ENCODE results near the gene AHNAK. TPM values are rescaled to one million over a fixed set of nuclear protein-coding genes. Genes with fewer than 3 reads are reported as not detected.

Gene AHNAK
- total and polyA plus RNA-seq, 2 of the 8 experiments (the other 6 are each of a cell fraction or from before 2014, with no cell fraction given) = 2.0 to 5.8 TPM

GRCh38 chr11:62394825-62395538 lies 151.6 kb downstream of the AHNAK start:
- H3K18ac ChIP-seq (ENCODE audit: extremely low read depth, low read length) = peak overlapping the region; percentile 83; the same call in 1 of the 2 replicates
- H2AK5ac ChIP-seq (ENCODE audit: low read depth, low read length) = peak overlapping the region; percentile 66; the same call in 1 of the 2 replicates
- no peaks in the 10 kb centered on the region for H4K20me1 ChIP-seq (replicated peaks in 1 of 2; ENCODE audit: control insufficient read depth in 1 of 2, insufficient read depth in 2 of 2, low read length in 2 of 2)
- H3K79me2 ChIP-seq (ENCODE audit: control insufficient read depth in 1 of 2, insufficient read depth in 2 of 2, low read length in 2 of 2) = no peaks in the 10 kb centered on the region
- peak overlapping the region; percentile 71; the same call in 1 of the 2 replicates for H2AFZ ChIP-seq (ENCODE audit: low read length)
- H3K56ac ChIP-seq (replicated peaks; ENCODE audit: insufficient read length, low read depth, low read length) = no peak overlapping the region
- no peak overlapping the region for H3K23ac ChIP-seq (ENCODE audit: insufficient read length)
- H4K8ac ChIP-seq (ENCODE audit: extremely low read depth, insufficient read depth, low read length) = no peak overlapping the region; the same call in 1 of the 2 replicates
- H4K5ac ChIP-seq (ENCODE audit: insufficient read length, low read depth, low read length) = no peak overlapping the region
- H3K36me3 ChIP-seq (ENCODE audit: control insufficient read depth in 2 of 4, insufficient read depth in 4 of 4, low read length in 3 of 4) = no peaks in the 10 kb centered on the region
- 21% methylated on average over 14 of the region's 14 CpGs; no CpG with 5 or more reads in 1 of the 2 experiments for WGBS, 2 experiments (ENCODE audit: extremely low coverage in 1 of 2, insufficient coverage in 1 of 2, insufficient read length in 1 of 2, insufficient replicate concordance in 2 of 2, low coverage in 1 of 2, low lambda C conversion rate in 2 of 2, missing lambda C conversion rate in 1 of 2)
- H2BK120ac ChIP-seq (replicated peaks; ENCODE audit: low read depth, low read length) = no peak overlapping the region
- FAIRE-seq = peak; percentile 81
- no peaks in the 10 kb centered on the region for H3K27me3 ChIP-seq (replicated peaks in 1 of 4; ENCODE audit: control insufficient read depth in 3 of 4, extremely low read depth in 1 of 4, insufficient read depth in 3 of 4, low read length in 3 of 4)
- CTCF ChIA-PET (ENCODE audit: partially characterized antibody) = interaction anchor here (0.7 to 8.6 kb wide), 51 partner anchors 9 to 375 kb away, joined by 3 to 113 read pairs (median 4); partner anchors contain the start of genes AHNAK, EEF1G, SCGB1A1 and TUT1
- peaks cover 3 to 13% (median 4%) of the 10 kb centered on the region in 4 experiments; a peak in 5 of 7 replicates for H3K4me1 ChIP-seq (replicated peaks in 1 of 4; ENCODE audit: control insufficient read depth in 3 of 4, insufficient read depth in 4 of 4, low read length in 3 of 4)
- no peak overlapping the region for H2BK20ac ChIP-seq (ENCODE audit: low read length)
- H2BK5ac ChIP-seq (ENCODE audit: low read depth, low read length) = peak overlapping the region; percentile 18; the same call in 1 of the 2 replicates
- H3K23me2 ChIP-seq (ENCODE audit: low read depth, low read length) = no peaks in the 10 kb centered on the region
- no peak overlapping the region; a peak in 1 of 7 replicates for H3K9ac ChIP-seq (replicated peaks in 1 of 4; ENCODE audit: extremely low read depth in 1 of 4, low read depth in 3 of 4, low read length in 3 of 4)
- DNase-seq (ENCODE audit: low read depth in 1 of 2, low spot score in 2 of 2) = peak in 1 of 2 experiments; percentile 82
- no peaks in the 10 kb centered on the region for H3K79me1 ChIP-seq (ENCODE audit: low read depth, low read length)
- H3K27ac ChIP-seq (ENCODE audit: low read depth, low read length) = no peak overlapping the region
- peak overlapping the region; percentile 44 for H4K91ac ChIP-seq (replicated peaks; ENCODE audit: insufficient read length, low read length)
- H3K4me3 ChIP-seq (ENCODE audit: extremely low read depth in 1 of 4, insufficient read depth in 2 of 4, low read depth in 3 of 4, low read length in 4 of 4) = peak overlapping the region; percentile 9 to 54 (median 22); a peak in 5 of 8 replicates
- peak overlapping the region; percentile 96; the same call in 1 of the 2 replicates for H2BK12ac ChIP-seq (ENCODE audit: low read depth, low read length)
- H3K4ac ChIP-seq (replicated peaks; ENCODE audit: insufficient read length, low read depth, low read length) = no peak overlapping the region
- H3K9me3 ChIP-seq (ENCODE audit: insufficient read depth in 2 of 2, low read depth in 1 of 2, low read length in 1 of 2) = no peaks in the 10 kb centered on the region
- 0 out of 2 replicates have a peak overlapping the region, but pooled peaks have one; percentile 72 for H2BK15ac ChIP-seq (ENCODE audit: low read length)
- peak overlapping the region; percentile 39 to 68; a peak in 3 of 4 replicates for H3K4me2 ChIP-seq (ENCODE audit: insufficient read depth in 1 of 2, low read depth in 2 of 2, low read length in 2 of 2)
- POLR2A ChIA-PET (ENCODE audit: partially characterized antibody) = interaction anchor here (0.7 to 2.0 kb wide), 9 partner anchors 33 to 277 kb away, joined by 3 to 10 read pairs (median 3); partner anchors contain the start of genes C11orf98, CSKMT, LBHD1 and UQCC3
- no peak overlapping the region for H3K14ac ChIP-seq (ENCODE audit: insufficient read length)
- TF ChIP-seq KDM5A (IDR thresholded peaks at IDR 0.05; ENCODE audit: low read length) (no peak), BRCA1 (IDR thresholded peaks at IDR 0.05; ENCODE audit: low read depth, low read length) (no peak), CHD1 (IDR thresholded peaks at IDR 0.05; ENCODE audit: low read depth, low read length) (no peak), CHD2 (IDR thresholded peaks at IDR 0.05; ENCODE audit: low read length) (no peak), CTBP2 (IDR thresholded peaks at IDR 0.05; ENCODE audit: borderline replicate concordance, insufficient read depth, insufficient read length, low read length) (no peak), SIX5 (IDR thresholded peaks at IDR 0.05; ENCODE audit: low read depth, low read length) (no peak), JUN (IDR thresholded peaks at IDR 0.05; ENCODE audit: low read depth, low read length) (no peak), GTF2F1 (IDR thresholded peaks at IDR 0.05; ENCODE audit: borderline replicate concordance, low read depth, low read length) (no peak), POLR2A (IDR thresholded peaks at IDR 0.05; ENCODE audit: control extremely low read depth in 1 of 2, low read depth in 2 of 2, low read length in 2 of 2) (no peak), CREB1 (IDR thresholded peaks at IDR 0.05) (no peak), KDM1A (IDR thresholded peaks at IDR 0.05; ENCODE audit: borderline replicate concordance, low read length) (0 out of 2 replicates have a peak, but pooled peaks have one; percentile 11), HDAC6 (IDR thresholded peaks at IDR 0.05; ENCODE audit: low read depth, low read length) (no peak)
